GM18868 (cell line): Measurements from ENCODE around the gene COMMD1.
"Not testable (repeated sequence)": the region's sequence is repeated elsewhere in the genome, so short reads cannot be mapped to it uniquely, and the experiment has no call there.

Experiments
- ATAC-seq: cut with Tn5 transposase; IDR thresholded peaks from one replicate; pipeline ENCODE4 v1.9.1; 2021; ENCODE audit warnings: mild to moderate bottlenecking, moderate library complexity; ENCODE audit not compliant: unreplicated experiment

Gene COMMD1

GRCh38 chr2:62065243-62065642, 159.8 kb downstream of the COMMD1 start:
- ATAC-seq, result no peak

GRCh38 chr2:62071126-62071598, 165.7 kb downstream of the COMMD1 start:
- ATAC-seq, result no peak

- no peak for ATAC-seq
Observed at GRCh38 chr2:62071760-62072680, 166.5 kb downstream of the COMMD1 start.

DNA sequence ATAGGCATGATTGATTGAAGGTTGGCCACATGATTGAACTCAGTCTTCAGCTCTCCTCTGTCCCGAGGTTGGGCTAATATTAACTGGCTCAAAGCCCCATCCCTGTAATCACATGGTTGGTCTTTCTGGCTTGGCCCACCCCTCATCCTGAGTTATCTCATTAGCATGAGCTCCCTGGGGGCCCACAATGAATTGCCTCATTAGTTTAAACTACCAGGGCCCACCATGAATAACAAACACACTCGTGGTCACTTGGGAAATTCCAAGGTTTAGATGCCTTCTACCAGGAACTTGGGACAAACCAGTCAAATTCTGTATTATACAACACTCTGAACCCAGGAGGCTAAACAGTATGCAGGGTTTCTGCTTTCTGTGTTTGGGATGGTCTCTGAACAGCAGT, 168.8 kb downstream of the COMMD1 start:
- ATAC-seq, result no peak

DNA sequence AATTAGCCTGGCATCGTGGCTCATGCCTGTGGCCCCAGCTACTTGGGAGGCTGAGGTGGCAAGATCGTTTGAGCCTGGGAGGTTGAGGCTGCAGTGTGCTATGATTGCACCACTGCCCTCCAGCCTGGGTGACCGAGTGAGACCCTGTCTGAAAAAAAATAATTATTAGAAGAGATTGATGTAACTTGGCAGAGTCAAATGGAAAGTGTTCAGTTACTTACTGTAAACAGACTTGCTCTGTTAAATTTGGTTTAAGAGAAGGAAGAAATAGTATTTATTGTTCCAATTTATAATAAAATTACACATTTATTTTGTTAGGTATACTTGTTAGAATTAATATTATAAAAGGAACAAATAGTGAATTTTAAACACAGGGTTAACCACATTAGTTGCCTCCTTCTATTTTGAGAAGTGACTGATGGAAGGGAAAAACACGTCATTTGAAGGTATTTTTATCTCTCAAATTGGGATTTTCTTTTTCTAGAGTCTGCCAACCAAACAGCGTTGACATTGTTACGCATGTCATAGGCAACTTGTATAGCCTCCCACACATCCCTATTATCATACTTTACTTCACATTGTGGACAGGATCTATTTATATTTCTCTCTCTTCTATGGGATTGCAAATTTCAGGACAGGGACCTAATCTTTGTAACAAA, 171.6 kb downstream of the COMMD1 start:
- no peak for ATAC-seq

DNA sequence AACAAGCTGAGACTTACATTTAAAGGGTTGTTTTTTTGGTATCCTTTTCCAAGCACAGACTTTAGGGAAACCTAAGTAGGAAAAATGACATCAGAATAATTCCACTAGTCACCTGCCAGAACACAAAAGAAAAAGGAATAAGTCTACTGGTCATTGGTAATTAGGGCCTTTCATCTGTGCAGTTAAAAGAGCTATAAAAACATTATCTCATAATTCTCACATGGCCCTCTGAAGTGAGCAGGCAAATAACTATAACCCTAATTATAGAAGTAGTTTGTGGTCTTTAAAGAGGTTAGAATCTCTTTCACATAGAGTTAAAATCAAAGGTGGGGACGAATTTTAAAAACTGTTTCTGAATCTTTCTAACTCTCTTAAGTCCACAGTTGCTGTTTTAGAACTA, 179.3 kb downstream of the COMMD1 start:
- no peak for ATAC-seq

GRCh38 chr2:62089658-62090057, 184.2 kb downstream of the COMMD1 start:
- ATAC-seq, result no peak

DNA sequence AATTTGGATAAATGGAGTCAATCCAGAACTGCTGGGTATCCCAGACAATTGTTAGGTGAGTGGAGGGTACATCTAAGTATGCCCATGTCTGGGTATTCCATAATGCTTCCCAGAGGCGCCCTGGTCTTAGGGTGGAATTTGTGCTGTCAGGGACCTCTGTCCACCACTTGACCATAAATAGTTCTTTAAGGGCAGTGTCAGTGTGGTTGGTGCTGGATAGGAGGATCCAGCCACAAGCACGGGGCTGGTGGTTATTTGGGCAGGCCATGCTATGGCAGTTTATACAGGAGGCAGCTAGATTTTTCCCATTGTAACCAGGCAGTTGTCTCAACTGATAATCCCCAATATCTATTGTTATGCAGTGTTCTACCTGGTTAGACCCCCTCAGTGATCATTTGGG, 186.0 kb downstream of the COMMD1 start:
- no peak for ATAC-seq

- ATAC-seq, result no peak
Observed at GRCh38 chr2:62099050-62099449, 193.6 kb downstream of the COMMD1 start.

- peak; percentile 85 for ATAC-seq
Observed at GRCh38 chr2:62099523-62100175, 194.2 kb downstream of the COMMD1 start.

DNA sequence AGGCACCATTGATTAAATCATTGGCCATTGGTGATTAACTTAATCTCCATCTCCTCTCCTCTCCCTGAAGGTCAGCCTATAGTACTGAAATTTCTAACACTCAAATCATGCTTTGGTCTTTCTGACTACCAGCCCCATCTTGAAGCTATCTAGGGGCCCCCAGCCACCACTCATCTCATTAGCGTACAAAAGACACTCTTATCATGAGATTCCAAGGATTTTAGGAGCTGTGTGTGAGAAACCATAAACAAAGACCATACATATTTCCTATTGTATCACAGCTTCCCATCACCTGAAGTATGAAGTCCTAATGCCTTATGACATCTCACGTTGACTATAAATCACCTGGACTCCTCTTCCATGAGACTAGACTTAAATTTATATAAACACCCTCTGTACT, 196.4 kb downstream of the COMMD1 start:
- ATAC-seq, result no peak

GRCh38 chr2:62102402-62102920, 197.0 kb downstream of the COMMD1 start:
- ATAC-seq, result no peak

DNA sequence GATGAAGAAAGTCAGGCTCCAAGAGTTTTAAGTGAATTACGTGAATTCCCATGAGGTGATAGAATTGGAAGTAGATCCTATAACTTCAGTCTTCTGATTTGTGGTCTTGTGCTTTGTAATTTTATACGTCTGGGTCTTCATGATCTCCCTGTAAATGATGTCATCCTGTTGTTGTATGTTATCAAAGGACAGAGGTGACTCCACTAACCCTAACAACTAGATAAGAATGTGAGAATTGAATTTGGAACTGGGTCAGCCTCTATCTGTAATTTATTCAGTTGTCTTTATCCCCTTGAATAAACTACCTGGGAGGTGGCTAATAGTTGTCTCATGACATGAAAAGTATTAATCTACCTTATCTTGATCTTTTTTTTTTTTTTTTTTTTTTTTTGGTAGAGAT, 204.1 kb downstream of the COMMD1 start:
- no peak for ATAC-seq

- no peak for ATAC-seq
Observed at GRCh38 chr2:62110415-62111025, 205.0 kb downstream of the COMMD1 start.

- no peak for ATAC-seq
Observed at GRCh38 chr2:62112179-62112578, 206.7 kb downstream of the COMMD1 start.

DNA sequence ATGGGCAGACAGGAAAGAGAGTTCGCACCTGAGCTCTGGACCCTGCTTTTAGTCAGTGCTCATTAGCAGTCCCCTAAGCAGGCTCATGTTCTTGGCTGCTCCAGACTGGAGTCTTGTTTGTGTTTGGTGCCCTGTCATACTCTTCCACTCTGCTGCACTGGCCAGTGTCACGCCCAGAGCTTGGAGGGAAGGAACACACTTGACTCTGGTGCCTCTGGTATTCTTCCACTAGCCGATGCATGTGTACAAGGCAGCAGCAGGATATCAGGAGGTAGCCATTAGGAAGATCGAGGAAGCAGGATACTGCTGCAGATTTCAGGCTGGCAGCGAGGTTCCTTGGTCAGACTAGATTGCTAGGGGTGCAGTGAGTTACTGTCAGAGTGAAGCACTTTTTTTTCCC, 209.1 kb downstream of the COMMD1 start:
- ATAC-seq, result no peak

DNA sequence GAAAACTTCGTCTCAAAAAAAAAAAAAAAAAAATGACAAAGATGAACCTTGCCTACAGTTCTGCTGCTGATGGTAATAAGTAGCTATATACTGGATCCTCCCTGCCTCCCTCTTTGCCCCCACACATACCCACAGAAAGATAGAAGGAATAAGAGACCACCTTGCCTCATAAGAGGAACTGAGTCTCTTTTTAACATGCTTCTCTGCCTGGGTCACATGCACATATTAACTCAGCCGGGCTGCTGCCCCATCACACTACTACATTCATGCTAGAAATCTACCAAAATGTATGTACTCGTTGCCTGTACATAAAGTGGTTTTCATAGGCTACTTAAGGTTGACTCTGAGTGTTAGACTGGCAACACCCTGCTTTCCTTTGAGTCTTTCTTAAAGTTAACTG, 211.5 kb downstream of the COMMD1 start:
- ATAC-seq, result no peak

DNA sequence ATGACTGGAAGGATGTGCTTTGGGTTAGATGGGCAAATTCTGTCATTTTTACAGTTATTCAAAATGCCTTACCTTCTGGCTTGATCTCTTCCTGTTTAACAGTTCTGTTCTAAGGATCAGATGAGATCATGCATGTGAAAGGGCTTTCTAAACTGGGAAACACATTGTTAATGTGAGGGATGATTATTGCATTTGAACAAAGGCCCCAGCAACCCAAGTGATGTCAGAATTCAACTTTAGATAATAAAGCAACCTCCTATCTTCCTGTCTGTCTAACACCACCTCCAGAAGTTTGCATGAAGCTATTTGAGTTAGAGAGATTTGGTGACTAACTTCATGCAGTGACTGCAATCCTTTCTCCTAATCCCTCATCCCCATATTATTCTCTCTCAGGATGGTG, 212.7 kb downstream of the COMMD1 start:
- no peak for ATAC-seq

DNA sequence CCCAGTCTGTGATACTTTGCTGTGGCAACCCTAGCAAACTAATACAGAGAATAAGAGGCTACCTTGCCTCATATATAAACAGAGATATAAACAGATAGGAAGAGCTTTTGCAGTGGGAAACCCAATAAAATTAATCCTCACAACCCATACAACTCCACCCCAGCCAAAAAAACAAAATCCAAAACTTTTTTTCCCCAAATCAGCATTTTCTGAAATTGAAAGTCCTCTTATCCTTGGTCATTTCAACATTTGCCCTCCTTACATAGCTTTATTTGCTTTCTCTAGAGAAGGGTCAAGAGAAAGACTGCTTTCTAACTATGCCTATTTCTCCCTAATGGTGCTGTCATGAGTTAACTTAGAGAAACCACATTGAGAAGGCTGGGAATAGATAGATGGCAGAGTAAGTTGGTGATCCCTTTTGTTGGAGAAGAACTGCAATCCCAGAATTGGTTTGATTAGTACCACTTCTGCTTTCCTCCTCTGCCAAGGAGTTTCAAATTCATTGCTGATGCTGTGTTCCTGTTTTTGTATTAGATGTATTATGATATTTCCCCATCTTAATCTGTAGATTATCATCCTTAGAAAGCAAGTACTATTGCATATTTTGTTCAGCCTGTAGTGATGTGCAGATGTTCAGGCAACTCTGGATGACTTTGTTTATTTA, 214.0 kb downstream of the COMMD1 start:
- ATAC-seq, result no peak

GRCh38 chr2:62126239-62126638, 220.8 kb downstream of the COMMD1 start:
- ATAC-seq, result not testable (repeated sequence)
